Measurements from ENCODE around the gene SETD1A.

The SETD1A gene

GRCh38 chr16:30956601-30957455, 726 bp upstream of the SETD1A start:
- peak; percentile 89 for DNase-seq

- DNase-seq: peak; percentile 50
Measured at GRCh38 chr16:30958175-30959079, 873 bp downstream of the SETD1A start.

- no peak for DNase-seq
Measured at GRCh38 chr16:30961384-30961783, 3.8 kb downstream of the SETD1A start.

GRCh38 chr16:30963925-30964511, 6.5 kb downstream of the SETD1A start:
- DNase-seq: no peak

GRCh38 chr16:30964574-30965226, 7.1 kb downstream of the SETD1A start:
- no peak for DNase-seq

- no peak for DNase-seq
Measured at GRCh38 chr16:30965436-30965835, 7.9 kb downstream of the SETD1A start.

GRCh38 chr16:30966033-30966619, 8.6 kb downstream of the SETD1A start:
- no peak for DNase-seq

- no peak for DNase-seq
Measured at GRCh38 chr16:30967795-30968194, 10.2 kb downstream of the SETD1A start.

GRCh38 chr16:30969246-30969842, 11.8 kb downstream of the SETD1A start:
- DNase-seq: no peak

GRCh38 chr16:30971298-30971697, 13.7 kb downstream of the SETD1A start:
- DNase-seq: no peak

- no peak for DNase-seq
Measured at GRCh38 chr16:30972872-30973271, 15.3 kb downstream of the SETD1A start.

- DNase-seq: no peak
Measured at GRCh38 chr16:30974348-30974747, 16.8 kb downstream of the SETD1A start.

GRCh38 chr16:30976486-30976885, 18.9 kb downstream of the SETD1A start:
- DNase-seq: no peak

- no peak for DNase-seq
Measured at GRCh38 chr16:30977502-30977901, 19.9 kb downstream of the SETD1A start.

GRCh38 chr16:30979170-30980022, 21.8 kb downstream of the SETD1A start:
- no peak for DNase-seq

- DNase-seq: no peak
Measured at GRCh38 chr16:30980023-30980371, 22.4 kb downstream of the SETD1A start.

GRCh38 chr16:30980434-30980833, 22.9 kb downstream of the SETD1A start:
- no peak for DNase-seq

- DNase-seq: no peak
Measured at GRCh38 chr16:30980959-30981358, 23.4 kb downstream of the SETD1A start.

GRCh38 chr16:30982548-30983288, 25.2 kb downstream of the SETD1A start:
- DNase-seq: no peak

- DNase-seq: no peak
Measured at GRCh38 chr16:30983289-30983889, 25.8 kb downstream of the SETD1A start.

Measured in fibroblast of skin of right quadriceps (primary cell).